HepG2 (cell line): ENCODE data around the gene TOMM6. TPM values are rescaled to one million over a fixed set of nuclear protein-coding genes. Genes with fewer than 3 reads are reported as not detected.
A peak's percentile ranks its signal among the peaks of the same experiment; 100 is the strongest.

Experiments
- ATAD3A ChIP-seq: sonication (generic); formaldehyde crosslinking; IDR thresholded peaks from 2 replicates; pipeline ENCODE4 v1.4.0; 2020; ENCODE audit warnings: missing genetic modification reagents
- CBX2 ChIP-seq, 2 experiments: fragments of 200-600 bp in 1 of 2; sonication (generic); formaldehyde crosslinking in 1 of 2; IDR thresholded peaks; 2 replicates each; pipeline versions ENCODE4 v1.7.0 to v1.8.1; 2018 to 2022; ENCODE audit warnings: low read depth in 2 of 2, low read length in 1 of 2, mild to moderate bottlenecking in 1 of 2, missing genetic modification reagents in 1 of 2
- CREB1 ChIP-seq, 2 experiments: fragments of 450-650 bp in 1 of 2; IDR thresholded peaks; 2 replicates each; pipeline ENCODE4 v1.6.1; 2016 to 2017; ENCODE audit warnings: control low read depth in 1 of 2, mild to moderate bottlenecking in 1 of 2, missing compliant biosample characterization in 1 of 2, missing genetic modification characterization in 1 of 2
- DMAP1 ChIP-seq: IDR thresholded peaks from 2 replicates; pipeline ENCODE4 v1.6.1; 2016
- ETV6 ChIP-seq: sonication (generic); formaldehyde crosslinking; conservative IDR thresholded peaks from 2 replicates; pipeline ENCODE4 v1.4.0; 2020; ENCODE audit warnings: missing genetic modification reagents
- MTF1 ChIP-seq: sonication (generic); formaldehyde crosslinking; IDR thresholded peaks from 2 replicates; pipeline ENCODE4 v1.5.0; 2020; ENCODE audit warnings: missing genetic modification reagents
- RBFOX2 ChIP-seq: fragments of 200-400 bp; formaldehyde crosslinking; IDR thresholded peaks from 2 replicates; pipeline ENCODE4 v1.6.1; 2017; ENCODE audit warnings: low read depth, mild to moderate bottlenecking, low read length
- REL ChIP-seq: sonication (generic); formaldehyde crosslinking; conservative IDR thresholded peaks from 2 replicates; pipeline ENCODE4 v1.8.0; 2022; ENCODE audit warnings: mild to moderate bottlenecking, missing genetic modification reagents, moderate library complexity
- SMAD3 ChIP-seq: sonication (generic); formaldehyde crosslinking; IDR thresholded peaks from 2 replicates; pipeline ENCODE4 v1.4.0; 2020; ENCODE audit warnings: missing genetic modification reagents
- SP1 ChIP-seq, 2 experiments: fragments of 450-650 bp in 1 of 2; sonication (generic) in 1 of 2; formaldehyde crosslinking in 1 of 2; IDR thresholded peaks; 2 replicates each; pipeline versions ENCODE4 v1.4.0 to v1.6.1; 2016 to 2020; ENCODE audit warnings: missing genetic modification reagents in 1 of 2
- SRSF9 ChIP-seq: fragments of 200-400 bp; formaldehyde crosslinking; IDR thresholded peaks from 2 replicates; pipeline ENCODE4 v1.6.1; 2018; ENCODE audit warnings: borderline replicate concordance, mild to moderate bottlenecking, low read depth, low read length; ENCODE audit not compliant: insufficient read depth, poor library complexity, severe bottlenecking
- ZBTB43 ChIP-seq: sonication (generic); formaldehyde crosslinking; conservative IDR thresholded peaks from 2 replicates; pipeline ENCODE4 v1.4.0; 2020; ENCODE audit warnings: missing genetic modification reagents
- ZFP1 ChIP-seq: IDR thresholded peaks from 2 replicates; pipeline ENCODE4 v1.6.1; 2016
- ZFY ChIP-seq: sonication (generic); formaldehyde crosslinking; IDR thresholded peaks from 2 replicates; pipeline ENCODE4 v1.4.0; 2020; ENCODE audit warnings: missing genetic modification reagents
- ZNF180 ChIP-seq: sonication (generic); formaldehyde crosslinking; IDR thresholded peaks from 2 replicates; pipeline ENCODE4 v1.4.0; 2020; ENCODE audit warnings: low read depth, missing genetic modification reagents, borderline replicate concordance
- ZNF496 ChIP-seq: sonication (generic); formaldehyde crosslinking; IDR thresholded peaks from 2 replicates; pipeline ENCODE4 v1.8.1; 2023; ENCODE audit warnings: mild to moderate bottlenecking, moderate library complexity, missing genetic modification reagents; ENCODE audit not compliant: insufficient replicate concordance
- ZNF510 ChIP-seq: sonication (generic); formaldehyde crosslinking; IDR thresholded peaks from 2 replicates; pipeline ENCODE4 v1.4.0; 2020; ENCODE audit warnings: low read depth, mild to moderate bottlenecking, missing genetic modification reagents
- ZNF670 ChIP-seq: sonication (generic); formaldehyde crosslinking; IDR thresholded peaks from 2 replicates; pipeline ENCODE4 v1.8.0; 2022; ENCODE audit warnings: mild to moderate bottlenecking, missing genetic modification reagents, borderline replicate concordance
- ZNF672 ChIP-seq: sonication (generic); formaldehyde crosslinking; IDR thresholded peaks from 2 replicates; pipeline ENCODE4 v1.8.1; 2022; ENCODE audit warnings: missing genetic modification reagents
- ZNF766 ChIP-seq: sonication (generic); formaldehyde crosslinking; IDR thresholded peaks from 2 replicates; pipeline ENCODE4 v1.5.0; 2020; ENCODE audit warnings: missing genetic modification reagents, borderline replicate concordance
- ZSCAN21 ChIP-seq: sonication (generic); formaldehyde crosslinking; IDR thresholded peaks from 2 replicates; pipeline ENCODE4 v1.8.0; 2022; ENCODE audit warnings: mild to moderate bottlenecking, missing genetic modification reagents, moderate library complexity, borderline replicate concordance
- polyA plus RNA-seq, 8 experiments: library from polyadenylated mRNA; depleted of rRNA in 3 of 8; stranded (reverse) in 7 of 8; unstranded in 1 of 8; fragments of >200 nt; fragmentation: Illumina TruSeq in 4 of 8; extraction: Trizol in 4 of 8; gene quantifications; 2 replicates each; pipeline versions ENCODE4 v1.2.1 to v1.2.3, GENCODE V29; 2011 to 2016; ENCODE audit warnings: low read depth in 4 of 8, missing spikeins in 1 of 8, mixed read lengths in 1 of 8; ENCODE audit not compliant: insufficient read depth in 1 of 8
- total RNA-seq, 5 experiments: library from RNA; depleted of rRNA; stranded (reverse); fragments of >200 nt; fragmentation: Illumina TruSeq; extraction: Trizol; gene quantifications; 2 replicates each; pipeline ENCODE4 v1.2.3, GENCODE V29; 2016; ENCODE audit warnings: low read depth in 1 of 5
- TF ChIP-seq, protein P1 (sequence below): sonication (generic); formaldehyde crosslinking; IDR thresholded peaks from 2 replicates; pipeline ENCODE4 v1.4.0; 2020; ENCODE audit warnings: missing genetic modification reagents, low read depth, mild to moderate bottlenecking, borderline replicate concordance
- TF ChIP-seq, protein P2 (sequence below): sonication (generic); formaldehyde crosslinking; IDR thresholded peaks from 2 replicates; pipeline ENCODE4 v1.4.0; 2020; ENCODE audit warnings: mild to moderate bottlenecking, missing genetic modification reagents
- TF ChIP-seq, protein P3 (sequence below): sonication (generic); formaldehyde crosslinking; IDR thresholded peaks from 2 replicates; pipeline ENCODE4 v1.5.0; 2020; ENCODE audit warnings: missing genetic modification reagents
- TF ChIP-seq, protein P4 (sequence below): sonication (generic); formaldehyde crosslinking; IDR thresholded peaks from 2 replicates; pipeline ENCODE4 v1.8.1; 2022; ENCODE audit warnings: mild to moderate bottlenecking, missing genetic modification reagents

TOMM6 gene
- total and polyA plus RNA-seq, 2 of the 13 experiments (the other 11 are each of a cell fraction or from before 2014, with no cell fraction given) = 320 to 321 TPM

DNA sequence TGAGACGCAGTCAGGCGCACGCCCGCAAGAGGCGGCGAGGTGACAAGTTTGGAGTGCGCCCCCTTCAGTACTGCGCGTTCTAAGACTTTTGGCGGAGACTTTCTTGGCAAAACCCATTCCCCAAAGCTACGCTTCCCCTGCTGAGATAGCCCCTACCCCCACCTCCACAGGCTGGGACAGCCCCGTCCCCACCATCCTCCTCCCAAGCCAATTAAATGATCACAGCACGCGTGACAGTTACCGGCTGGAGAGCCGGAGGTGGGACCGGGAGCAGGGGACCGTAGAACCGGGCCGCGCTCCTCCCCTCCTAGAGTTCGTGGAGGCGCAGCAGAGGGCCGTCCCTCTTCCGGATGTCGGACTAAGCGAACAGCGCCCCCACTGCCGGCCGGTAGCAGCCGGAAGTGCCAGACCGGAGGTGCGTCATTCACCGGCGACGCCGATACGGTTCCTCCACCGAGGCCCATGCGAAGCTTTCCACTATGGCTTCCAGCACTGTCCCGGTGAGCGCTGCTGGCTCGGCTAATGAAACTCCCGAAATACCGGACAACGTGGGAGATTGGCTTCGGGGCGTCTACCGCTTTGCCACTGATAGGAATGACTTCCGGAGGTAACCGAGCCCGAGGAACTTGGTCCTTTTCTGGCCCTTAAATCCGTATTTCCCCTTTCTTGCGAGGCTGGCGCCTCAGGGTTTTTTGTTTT, at the start of gene TOMM6 (continued):
- TF ChIP-seq, protein P1, sequence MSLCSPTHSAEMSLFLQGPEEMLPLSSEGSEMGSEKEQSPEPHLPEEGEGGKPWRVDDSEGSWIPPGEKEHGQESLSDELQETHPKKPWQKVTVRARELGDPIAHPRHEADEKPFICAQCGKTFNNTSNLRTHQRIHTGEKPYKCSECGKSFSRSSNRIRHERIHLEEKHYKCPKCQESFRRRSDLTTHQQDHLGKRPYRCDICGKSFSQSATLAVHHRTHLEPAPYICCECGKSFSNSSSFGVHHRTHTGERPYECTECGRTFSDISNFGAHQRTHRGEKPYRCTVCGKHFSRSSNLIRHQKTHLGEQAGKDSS (CRISPR knock-in tag) = peak; percentile 81; the same call in 1 of the 2 replicates
- TF ChIP-seq SMAD3 (CRISPR knock-in tag) = peak; percentile 76; the same call in 1 of the 2 replicates
- peak; percentile 39; the same call in 1 of the 2 replicates for TF ChIP-seq ATAD3A (CRISPR knock-in tag)
- TF ChIP-seq ZFP1 (CRISPR knock-in tag) = 0 out of 2 replicates have a peak, but pooled peaks have one; percentile 44
- TF ChIP-seq, protein P2, sequence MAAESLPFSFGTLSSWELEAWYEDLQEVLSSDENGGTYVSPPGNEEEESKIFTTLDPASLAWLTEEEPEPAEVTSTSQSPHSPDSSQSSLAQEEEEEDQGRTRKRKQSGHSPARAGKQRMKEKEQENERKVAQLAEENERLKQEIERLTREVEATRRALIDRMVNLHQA = no peak
- peak; percentile 97 for TF ChIP-seq CREB1 (IDR thresholded peaks at IDR 0.05)
- peak; percentile 99 for TF ChIP-seq CREB1 (CRISPR knock-in tag; IDR thresholded peaks at IDR 0.05)
- 0 out of 2 replicates have a peak, but pooled peaks have one; percentile 44 for TF ChIP-seq ZNF180 (CRISPR knock-in tag)
- TF ChIP-seq, protein P3, sequence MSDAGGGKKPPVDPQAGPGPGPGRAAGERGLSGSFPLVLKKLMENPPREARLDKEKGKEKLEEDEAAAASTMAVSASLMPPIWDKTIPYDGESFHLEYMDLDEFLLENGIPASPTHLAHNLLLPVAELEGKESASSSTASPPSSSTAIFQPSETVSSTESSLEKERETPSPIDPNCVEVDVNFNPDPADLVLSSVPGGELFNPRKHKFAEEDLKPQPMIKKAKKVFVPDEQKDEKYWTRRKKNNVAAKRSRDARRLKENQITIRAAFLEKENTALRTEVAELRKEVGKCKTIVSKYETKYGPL = 0 out of 2 replicates have a peak, but pooled peaks have one; percentile 41
- TF ChIP-seq, protein P4, sequence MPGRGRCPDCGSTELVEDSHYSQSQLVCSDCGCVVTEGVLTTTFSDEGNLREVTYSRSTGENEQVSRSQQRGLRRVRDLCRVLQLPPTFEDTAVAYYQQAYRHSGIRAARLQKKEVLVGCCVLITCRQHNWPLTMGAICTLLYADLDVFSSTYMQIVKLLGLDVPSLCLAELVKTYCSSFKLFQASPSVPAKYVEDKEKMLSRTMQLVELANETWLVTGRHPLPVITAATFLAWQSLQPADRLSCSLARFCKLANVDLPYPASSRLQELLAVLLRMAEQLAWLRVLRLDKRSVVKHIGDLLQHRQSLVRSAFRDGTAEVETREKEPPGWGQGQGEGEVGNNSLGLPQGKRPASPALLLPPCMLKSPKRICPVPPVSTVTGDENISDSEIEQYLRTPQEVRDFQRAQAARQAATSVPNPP (CRISPR knock-in tag) = peak; percentile 80
- no peak for TF ChIP-seq ZNF672 (CRISPR knock-in tag)
- TF ChIP-seq CBX2 (IDR thresholded peaks at IDR 0.05; ENCODE audit: low read depth, low read length) = no peak
- TF ChIP-seq CBX2 (CRISPR knock-in tag; IDR thresholded peaks at IDR 0.05; ENCODE audit: low read depth) = peak; percentile 92; the same call in 1 of the 2 replicates
- TF ChIP-seq DMAP1 (CRISPR knock-in tag) = peak; percentile 91
- TF ChIP-seq SRSF9 = no peak
- peak; percentile 94; the same call in 1 of the 2 replicates for TF ChIP-seq ZNF766 (CRISPR knock-in tag)
- 0 out of 2 replicates have a peak, but pooled peaks have one; percentile 74 for TF ChIP-seq MTF1
- TF ChIP-seq RBFOX2 = peak; percentile 94
- peak; percentile 10; the same call in 1 of the 2 replicates for TF ChIP-seq ZNF670 (CRISPR knock-in tag)
- TF ChIP-seq ZBTB43 = 0 out of 2 replicates have a peak, but pooled peaks have one; percentile 33
- no peak for TF ChIP-seq ZNF510 (CRISPR knock-in tag)
- peak; percentile 96 for TF ChIP-seq ZFY (CRISPR knock-in tag)
- no peak for TF ChIP-seq ZNF496 (CRISPR knock-in tag)
- peak; percentile 48; the same call in 1 of the 2 replicates for TF ChIP-seq REL (CRISPR knock-in tag)
- peak; percentile 90 for TF ChIP-seq ZSCAN21
- no peak for TF ChIP-seq SP1 (IDR thresholded peaks at IDR 0.05)
- TF ChIP-seq SP1 (CRISPR knock-in tag; IDR thresholded peaks at IDR 0.05) = peak; percentile 84
- TF ChIP-seq ETV6 (CRISPR knock-in tag) = no peak; the same call in none of the 2 replicates
